ENCODE results near the gene ADAMTS7. TPM values are rescaled to one million over a fixed set of nuclear protein-coding genes. Genes with fewer than 3 reads are reported as not detected.

Gene ADAMTS7
- total RNA-seq, 1 experiment from 2014 or later, result 12.0 TPM

DNA sequence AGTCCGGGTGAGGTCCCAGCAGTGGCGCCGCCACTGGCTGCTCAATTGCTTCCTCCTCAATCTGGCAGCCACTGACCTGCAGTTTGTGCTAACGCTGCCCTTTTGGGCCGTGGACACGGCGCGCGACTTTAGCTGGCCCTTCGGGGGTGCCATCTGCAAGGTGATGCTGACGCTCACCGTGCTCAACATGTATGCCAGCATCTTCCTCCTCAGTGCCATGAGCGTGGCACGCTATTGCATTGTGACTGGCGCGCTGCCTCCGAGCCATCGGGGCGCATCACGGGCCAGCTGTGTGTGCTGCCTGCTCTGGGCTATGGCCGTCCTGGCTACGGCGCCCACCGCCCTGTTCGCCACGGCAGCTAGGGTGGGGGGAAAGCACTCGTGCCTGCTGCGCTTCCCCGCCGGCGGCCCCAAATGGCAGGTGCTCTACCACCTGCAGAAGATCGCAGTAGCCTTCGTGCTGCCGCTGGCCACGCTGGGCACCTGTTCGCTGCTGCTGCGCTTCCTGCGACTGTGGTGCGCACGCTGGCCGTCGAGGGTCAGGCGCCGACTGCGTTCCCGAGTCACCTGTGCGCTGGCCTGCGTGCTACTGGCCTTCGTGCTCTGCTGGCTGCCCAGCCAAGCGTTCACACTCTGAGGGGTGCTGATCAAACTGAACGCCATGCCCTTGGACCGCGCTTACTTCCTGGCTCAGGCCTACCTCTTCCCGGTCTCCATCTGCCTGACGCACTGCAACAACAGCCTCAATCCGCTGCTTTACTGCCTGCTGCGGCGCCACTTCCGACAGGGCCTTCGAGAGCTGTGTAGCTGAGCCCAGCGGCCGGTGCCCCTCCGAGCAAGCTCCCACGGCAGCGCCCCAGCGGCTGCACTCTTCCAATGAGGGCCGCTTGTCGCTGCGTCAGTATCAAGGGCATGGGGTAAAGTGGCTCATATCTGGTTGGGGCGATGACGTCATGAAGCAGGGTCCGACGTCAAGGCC is 20.3 kb upstream of the ADAMTS7 start:
- H3K9me2 ChIP-seq (ENCODE audit: insufficient read depth), result no peaks in the 10 kb centered on the region
- intact Hi-C loops (cut with micrococcal nuclease), result no loop called here
- ChIA-PET CTCF (no interaction called here), POLR2A (no interaction called here), RAD21 (ENCODE audit: low non-redundant PET in 1 of 2, low total read pairs in 2 of 2, uncharacterized antibody in 2 of 2, unreplicated experiment in 2 of 2) (no interaction called here)
- no peak overlapping the region for H3K9ac ChIP-seq (ENCODE audit: low read length)
- no peak for DNase-seq (ENCODE audit: low read depth, low spot score)
- no peaks in the 10 kb centered on the region for H3K9me3 ChIP-seq (ENCODE audit: control insufficient read depth in 1 of 2, insufficient read depth in 1 of 2, low read depth in 1 of 2, low read length in 2 of 2)
- TF ChIP-seq FOSL1 (IDR thresholded peaks at IDR 0.05; ENCODE audit: low read depth) (no peak), CBX3 (IDR thresholded peaks at IDR 0.05; ENCODE audit: low read depth) (no peak), SRF (IDR thresholded peaks at IDR 0.05; ENCODE audit: low read depth) (no peak), ZFX (IDR thresholded peaks at IDR 0.05) (no peak), POLR2AphosphoS5 (IDR thresholded peaks at IDR 0.05; ENCODE audit: low read depth, low read length) (no peak), SIN3A (IDR thresholded peaks at IDR 0.05; ENCODE audit: low read depth) (no peak), POLR2A (IDR thresholded peaks at IDR 0.05; ENCODE audit: borderline replicate concordance, extremely low read depth, insufficient read depth, insufficient read length) (no peak), CEBPB (IDR thresholded peaks at IDR 0.05; ENCODE audit: low read depth) (no peak)
- TF ChIP-seq, protein P1, sequence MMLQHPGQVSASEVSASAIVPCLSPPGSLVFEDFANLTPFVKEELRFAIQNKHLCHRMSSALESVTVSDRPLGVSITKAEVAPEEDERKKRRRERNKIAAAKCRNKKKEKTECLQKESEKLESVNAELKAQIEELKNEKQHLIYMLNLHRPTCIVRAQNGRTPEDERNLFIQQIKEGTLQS (IDR thresholded peaks at IDR 0.05), result no peak
- TF ChIP-seq, protein P2, sequence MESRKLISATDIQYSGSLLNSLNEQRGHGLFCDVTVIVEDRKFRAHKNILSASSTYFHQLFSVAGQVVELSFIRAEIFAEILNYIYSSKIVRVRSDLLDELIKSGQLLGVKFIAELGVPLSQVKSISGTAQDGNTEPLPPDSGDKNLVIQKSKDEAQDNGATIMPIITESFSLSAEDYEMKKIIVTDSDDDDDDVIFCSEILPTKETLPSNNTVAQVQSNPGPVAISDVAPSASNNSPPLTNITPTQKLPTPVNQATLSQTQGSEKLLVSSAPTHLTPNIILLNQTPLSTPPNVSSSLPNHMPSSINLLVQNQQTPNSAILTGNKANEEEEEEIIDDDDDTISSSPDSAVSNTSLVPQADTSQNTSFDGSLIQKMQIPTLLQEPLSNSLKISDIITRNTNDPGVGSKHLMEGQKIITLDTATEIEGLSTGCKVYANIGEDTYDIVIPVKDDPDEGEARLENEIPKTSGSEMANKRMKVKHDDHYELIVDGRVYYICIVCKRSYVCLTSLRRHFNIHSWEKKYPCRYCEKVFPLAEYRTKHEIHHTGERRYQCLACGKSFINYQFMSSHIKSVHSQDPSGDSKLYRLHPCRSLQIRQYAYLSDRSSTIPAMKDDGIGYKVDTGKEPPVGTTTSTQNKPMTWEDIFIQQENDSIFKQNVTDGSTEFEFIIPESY (IDR thresholded peaks at IDR 0.05; ENCODE audit: extremely low read depth, insufficient replicate concordance, low read length), result no peak
- H2AFZ ChIP-seq (ENCODE audit: low read depth, low read length, poor library complexity, severe bottlenecking), result no peak overlapping the region
- H3K79me2 ChIP-seq (ENCODE audit: insufficient read depth, low read length), result no peaks in the 10 kb centered on the region
- H4K20me1 ChIP-seq (ENCODE audit: insufficient read depth), result no peaks in the 10 kb centered on the region
- no peak overlapping the region for H3K27ac ChIP-seq (ENCODE audit: low read depth, low read length)
- H3K27me3 ChIP-seq (ENCODE audit: insufficient read depth, low read length), result peaks cover 4% of the 10 kb centered on the region; the same call in 1 of the 2 replicates
- no TSS peak for BruUV-seq (replicated peaks)
- H3K36me3 ChIP-seq (ENCODE audit: control insufficient read depth in 1 of 2, insufficient read depth in 2 of 2, low read length in 2 of 2), result no peaks in the 10 kb centered on the region
- no peak overlapping the region for H3K4me3 ChIP-seq (replicated peaks in 1 of 2; ENCODE audit: low read depth in 1 of 2, low read length in 2 of 2)
- ATAC-seq, result no peak
- H3K4me2 ChIP-seq (ENCODE audit: low read length), result no peak overlapping the region
- H3K4me1 ChIP-seq (ENCODE audit: control insufficient read depth in 1 of 2, insufficient read depth in 2 of 2, low read length in 2 of 2), result no peaks in the 10 kb centered on the region

All from HCT116 (cell line).